ENCODE results near the gene NCKAP5. TPM values are rescaled to one million over a fixed set of nuclear protein-coding genes. Genes with fewer than 3 reads are reported as not detected.

The NCKAP5 gene
- total RNA-seq, 1 donor from 2014 or later: 0.87 TPM

DNA sequence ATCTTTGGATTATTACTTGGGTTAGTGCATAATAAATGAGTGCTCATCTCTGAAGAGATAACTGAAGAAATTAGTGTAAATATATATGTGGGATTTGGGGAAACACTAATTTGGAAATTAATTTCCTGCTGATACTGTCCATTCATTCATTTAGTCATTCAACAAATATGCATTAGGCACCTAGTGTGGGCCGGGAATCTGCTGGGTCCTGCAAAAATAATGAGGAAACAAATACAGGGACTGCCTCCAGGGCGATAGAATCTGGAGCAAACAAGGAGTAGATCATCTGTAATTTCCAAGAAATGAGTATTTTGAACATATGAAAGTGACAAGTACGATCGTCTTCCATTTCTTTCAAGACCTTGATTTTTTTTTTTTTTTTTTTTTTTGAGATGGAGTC is 694.5 kb downstream of the NCKAP5 start:
- DNase-seq (ENCODE audit: low spot score): no peak
- Mint-ChIP-seq H3K9me3 (ENCODE audit: low read depth) (no peaks in the 10 kb centered on the region), H3K4me3 (ENCODE audit: unreplicated experiment) (no peak overlapping the region), H3K4me1 (ENCODE audit: low read depth) (no peaks in the 10 kb centered on the region), H3K36me3 (ENCODE audit: low read depth) (no peaks in the 10 kb centered on the region), H3K27ac (ENCODE audit: unreplicated experiment) (no peak overlapping the region), H3K27me3 (ENCODE audit: low read depth) (no peaks in the 10 kb centered on the region)
- TF ChIP-seq, protein P1, sequence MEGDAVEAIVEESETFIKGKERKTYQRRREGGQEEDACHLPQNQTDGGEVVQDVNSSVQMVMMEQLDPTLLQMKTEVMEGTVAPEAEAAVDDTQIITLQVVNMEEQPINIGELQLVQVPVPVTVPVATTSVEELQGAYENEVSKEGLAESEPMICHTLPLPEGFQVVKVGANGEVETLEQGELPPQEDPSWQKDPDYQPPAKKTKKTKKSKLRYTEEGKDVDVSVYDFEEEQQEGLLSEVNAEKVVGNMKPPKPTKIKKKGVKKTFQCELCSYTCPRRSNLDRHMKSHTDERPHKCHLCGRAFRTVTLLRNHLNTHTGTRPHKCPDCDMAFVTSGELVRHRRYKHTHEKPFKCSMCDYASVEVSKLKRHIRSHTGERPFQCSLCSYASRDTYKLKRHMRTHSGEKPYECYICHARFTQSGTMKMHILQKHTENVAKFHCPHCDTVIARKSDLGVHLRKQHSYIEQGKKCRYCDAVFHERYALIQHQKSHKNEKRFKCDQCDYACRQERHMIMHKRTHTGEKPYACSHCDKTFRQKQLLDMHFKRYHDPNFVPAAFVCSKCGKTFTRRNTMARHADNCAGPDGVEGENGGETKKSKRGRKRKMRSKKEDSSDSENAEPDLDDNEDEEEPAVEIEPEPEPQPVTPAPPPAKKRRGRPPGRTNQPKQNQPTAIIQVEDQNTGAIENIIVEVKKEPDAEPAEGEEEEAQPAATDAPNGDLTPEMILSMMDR (IDR thresholded peaks at IDR 0.05): no peak

DNA sequence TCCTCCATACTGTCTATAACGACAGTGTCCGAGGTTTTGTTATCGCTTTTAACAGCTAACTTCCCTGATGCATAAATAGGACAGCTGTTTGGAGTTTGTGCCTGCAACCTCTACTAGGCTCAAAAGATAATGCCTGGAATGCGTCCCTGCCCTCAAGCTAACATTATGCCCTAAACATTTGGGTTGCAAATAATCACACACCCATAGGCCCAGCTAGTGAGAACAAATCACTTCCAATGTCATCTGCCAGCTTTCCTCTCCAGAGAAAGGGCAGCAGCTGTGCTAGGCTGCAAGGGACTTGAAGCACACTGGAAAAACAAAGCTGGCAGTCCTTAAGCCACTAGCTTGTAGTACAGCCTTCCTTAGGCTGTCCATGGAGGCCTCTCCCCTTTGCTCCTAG is 696.4 kb downstream of the NCKAP5 start:
- Mint-ChIP-seq H3K4me3 (ENCODE audit: unreplicated experiment) (no peak overlapping the region), H3K27ac (ENCODE audit: unreplicated experiment) (no peak overlapping the region), H3K9me3 (ENCODE audit: low read depth) (no peaks in the 10 kb centered on the region), H3K4me1 (ENCODE audit: low read depth) (no peaks in the 10 kb centered on the region), H3K27me3 (ENCODE audit: low read depth) (no peaks in the 10 kb centered on the region), H3K36me3 (ENCODE audit: low read depth) (no peaks in the 10 kb centered on the region)
- TF ChIP-seq, protein P1 (IDR thresholded peaks at IDR 0.05): no peak
- DNase-seq (ENCODE audit: low spot score): no peak

DNA sequence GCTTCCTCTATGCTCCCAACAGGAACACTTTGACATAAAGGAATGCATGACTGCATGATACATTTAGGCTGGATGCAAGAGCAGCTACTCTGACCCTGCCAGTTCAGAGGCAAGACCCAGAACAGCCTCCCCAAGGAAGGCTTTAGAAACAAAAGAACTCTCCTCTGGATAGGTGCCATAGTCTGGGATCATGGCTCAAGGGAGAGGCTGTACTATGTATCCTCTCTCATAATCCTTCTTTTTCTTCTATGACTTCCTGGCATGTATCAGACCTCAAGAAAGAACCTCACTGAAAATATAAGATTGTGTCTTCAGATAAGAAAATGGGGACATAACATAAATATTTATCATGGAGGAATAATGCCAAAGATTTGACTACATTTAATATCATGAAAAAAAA is 704.3 kb downstream of the NCKAP5 start:
- DNase-seq (ENCODE audit: low spot score): no peak
- Mint-ChIP-seq H3K4me1 (ENCODE audit: low read depth) (no peaks in the 10 kb centered on the region), H3K9me3 (ENCODE audit: low read depth) (no peaks in the 10 kb centered on the region), H3K27ac (ENCODE audit: unreplicated experiment) (no peak overlapping the region), H3K36me3 (ENCODE audit: low read depth) (no peaks in the 10 kb centered on the region), H3K27me3 (ENCODE audit: low read depth) (peaks cover 2% of the 10 kb centered on the region), H3K4me3 (ENCODE audit: unreplicated experiment) (no peak overlapping the region)
- TF ChIP-seq, protein P1 (IDR thresholded peaks at IDR 0.05): no peak

DNA sequence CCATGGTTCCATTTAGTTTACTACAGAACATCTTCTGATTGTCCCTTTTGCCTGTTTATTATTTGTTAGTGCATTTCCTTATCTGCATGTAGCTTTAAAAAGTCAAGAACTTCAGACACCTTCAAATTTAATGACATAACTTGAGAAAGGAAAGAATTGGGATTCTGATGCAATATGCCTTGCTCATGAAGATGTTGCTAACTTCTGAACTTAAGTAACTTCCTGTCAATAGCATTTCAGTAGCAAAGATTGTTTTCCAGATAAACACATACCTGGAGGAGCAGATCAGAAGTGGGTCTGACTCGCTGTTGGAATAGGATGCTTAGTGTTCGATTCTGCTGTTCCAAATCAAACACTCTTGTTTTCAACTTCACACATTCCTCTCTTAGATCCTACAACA is 708.0 kb downstream of the NCKAP5 start:
- Mint-ChIP-seq H3K27me3 (ENCODE audit: low read depth) (no peaks in the 10 kb centered on the region), H3K36me3 (ENCODE audit: low read depth) (no peaks in the 10 kb centered on the region), H3K4me1 (ENCODE audit: low read depth) (no peaks in the 10 kb centered on the region), H3K27ac (ENCODE audit: unreplicated experiment) (no peak overlapping the region), H3K9me3 (ENCODE audit: low read depth) (no peaks in the 10 kb centered on the region), H3K4me3 (ENCODE audit: unreplicated experiment) (no peak overlapping the region)
- no peak for DNase-seq (ENCODE audit: low spot score)
- TF ChIP-seq, protein P1 (IDR thresholded peaks at IDR 0.05): no peak

DNA sequence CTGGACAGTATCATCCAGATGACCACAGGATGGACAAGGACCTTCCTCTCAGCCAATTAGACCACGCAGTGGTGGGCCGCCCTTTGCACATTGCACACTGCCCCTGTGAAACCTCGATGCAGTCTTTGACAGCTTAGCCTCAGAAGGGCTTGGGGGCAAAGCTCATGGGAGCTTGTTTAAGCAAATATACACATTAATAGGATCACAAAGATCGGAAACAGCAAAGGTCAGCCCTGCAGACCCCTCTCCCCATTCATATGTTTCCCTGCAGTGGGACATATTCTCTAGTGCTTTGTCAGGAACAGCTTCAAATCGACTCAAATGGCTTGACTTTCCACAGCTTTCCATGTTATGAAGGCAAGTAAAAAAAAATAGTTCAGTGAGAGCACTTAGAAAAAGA is 708.7 kb downstream of the NCKAP5 start:
- Mint-ChIP-seq H3K4me3 (ENCODE audit: unreplicated experiment) (no peak overlapping the region), H3K9me3 (ENCODE audit: low read depth) (no peaks in the 10 kb centered on the region), H3K27me3 (ENCODE audit: low read depth) (no peaks in the 10 kb centered on the region), H3K36me3 (ENCODE audit: low read depth) (no peaks in the 10 kb centered on the region), H3K27ac (ENCODE audit: unreplicated experiment) (no peak overlapping the region), H3K4me1 (ENCODE audit: low read depth) (no peaks in the 10 kb centered on the region)
- TF ChIP-seq, protein P1 (IDR thresholded peaks at IDR 0.05): no peak
- no peak for DNase-seq (ENCODE audit: low spot score)

All from chondrocyte (in vitro differentiated cells).